Femur (tissue), 1 donor: ENCODE results near the gene TNFRSF12A.

Experiments used
- DNase-seq: peaks from one replicate; pipeline ENCODE4 v3.0.0-alpha.2; 2017

TNFRSF12A gene

DNA sequence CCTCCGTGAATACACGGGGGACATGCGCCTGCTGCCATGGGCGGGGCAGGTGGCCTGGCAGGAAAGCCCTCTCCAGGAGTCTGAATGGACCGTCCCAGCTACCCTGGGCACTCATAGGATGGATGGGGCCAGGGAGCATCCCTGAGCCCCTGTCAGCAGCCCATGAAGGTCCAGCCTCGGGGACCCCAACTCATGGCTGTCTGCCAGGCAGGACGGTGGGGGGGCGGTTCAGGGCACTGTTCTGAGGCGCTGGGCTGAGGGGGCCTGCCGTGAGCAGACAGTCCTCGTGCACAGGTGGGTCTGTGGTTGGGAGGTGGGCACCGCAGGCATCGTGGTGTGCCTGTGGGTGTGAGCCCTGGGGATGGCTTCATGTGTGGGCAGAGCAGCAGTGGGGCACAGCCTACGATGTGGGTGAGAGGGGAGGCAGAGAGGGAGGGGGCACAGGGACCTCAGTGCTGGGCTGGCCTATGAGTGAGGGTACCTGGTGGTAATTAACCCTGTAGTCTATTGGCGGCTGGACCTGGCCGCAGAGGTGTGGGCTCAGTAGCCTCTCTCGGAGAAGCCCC is 33.5 kb upstream of the TNFRSF12A start:
- no peak for DNase-seq

GRCh38 chr16:2987286-2987685 is 32.9 kb upstream of the TNFRSF12A start:
- no peak for DNase-seq

- peak; percentile 74 for DNase-seq
Measured at GRCh38 chr16:2987833-2988232, 32.3 kb upstream of the TNFRSF12A start.

DNA sequence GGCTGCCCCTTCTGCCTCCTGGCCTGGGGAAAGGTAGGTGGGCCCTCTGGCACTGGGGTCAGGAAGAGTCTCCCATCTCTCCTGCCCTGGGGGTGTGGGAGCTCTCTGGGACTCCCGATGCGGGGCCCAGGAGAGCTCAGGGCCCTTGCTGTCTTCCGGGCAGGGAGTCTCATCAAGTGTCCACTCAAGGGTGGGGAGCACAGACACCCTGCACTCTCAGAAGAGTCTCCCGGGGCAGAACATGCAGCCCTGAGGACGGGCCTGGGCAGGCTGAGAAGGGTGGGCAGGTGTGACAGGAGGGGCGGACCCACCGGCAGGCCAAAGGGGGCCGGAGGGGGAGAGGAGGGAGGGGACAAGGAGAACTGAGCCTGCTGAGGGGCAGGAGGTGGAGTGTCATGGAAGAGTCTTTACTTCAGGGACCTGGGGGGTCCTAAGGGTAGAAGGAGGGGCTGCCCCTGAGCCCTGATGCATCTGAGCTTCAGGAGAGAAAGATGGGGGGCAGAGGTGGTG is 31.5 kb upstream of the TNFRSF12A start:
- no peak for DNase-seq

DNA sequence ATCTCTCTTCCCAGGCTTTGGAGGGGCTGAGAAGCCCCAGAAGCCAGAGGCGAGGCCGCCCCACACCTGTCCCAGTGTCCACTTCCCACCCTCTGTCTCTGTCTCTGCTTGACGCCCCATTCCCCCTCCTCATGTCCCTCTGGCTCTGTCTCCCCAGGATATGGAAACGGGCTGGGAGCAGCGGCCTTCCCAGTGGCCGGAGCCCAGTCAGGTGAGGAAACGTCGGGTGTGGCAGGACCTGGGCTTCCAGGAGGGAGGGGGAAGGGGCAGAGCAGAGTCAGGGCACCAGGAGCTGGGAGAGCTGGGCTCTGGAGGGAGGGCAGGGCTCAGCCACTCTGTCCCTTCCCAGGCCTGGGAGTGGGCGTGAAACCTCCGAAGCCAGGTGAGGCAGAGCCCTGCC is 29.3 kb upstream of the TNFRSF12A start:
- no peak for DNase-seq

GRCh38 chr16:2991566-2992261 is 28.5 kb upstream of the TNFRSF12A start:
- no peak for DNase-seq

DNA sequence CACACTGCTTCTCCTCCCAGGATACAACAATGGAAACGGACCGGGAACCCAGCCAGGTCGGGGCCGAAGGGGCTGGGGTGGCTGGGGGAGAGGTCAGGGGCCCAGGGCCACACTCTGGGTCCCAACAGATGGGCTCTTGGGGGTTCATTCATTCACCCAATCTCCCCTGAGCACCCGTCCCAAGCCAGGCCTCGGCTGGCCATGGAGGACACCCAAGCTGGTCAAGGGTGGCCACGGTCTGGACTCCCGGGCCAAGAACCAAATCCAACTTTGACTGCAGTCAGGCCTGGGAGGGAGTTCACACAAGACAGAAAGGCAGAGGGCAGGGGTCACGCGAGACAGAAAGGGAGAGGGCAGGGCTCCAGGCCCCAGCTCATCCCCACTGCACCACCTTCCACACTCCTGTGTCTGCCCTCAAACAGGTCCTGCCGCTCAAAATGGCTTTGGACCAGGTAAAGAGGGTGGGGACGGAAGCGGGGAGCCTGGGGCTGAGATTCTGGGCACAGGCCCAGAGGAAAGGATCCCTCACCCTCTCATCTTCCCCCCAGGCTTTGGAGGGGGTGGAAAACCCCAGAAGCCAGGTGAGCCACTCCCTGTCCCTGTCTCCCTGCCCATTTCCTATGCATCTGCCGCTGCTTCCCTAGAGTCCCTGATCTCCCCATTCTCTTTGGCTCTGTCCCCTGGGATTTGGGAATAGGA is 27.6 kb upstream of the TNFRSF12A start:
- no peak for DNase-seq

- no peak for DNase-seq
Measured at GRCh38 chr16:2996298-2996697, 23.9 kb upstream of the TNFRSF12A start.

GRCh38 chr16:2999929-3000328 is 20.2 kb upstream of the TNFRSF12A start:
- DNase-seq = no peak

DNA sequence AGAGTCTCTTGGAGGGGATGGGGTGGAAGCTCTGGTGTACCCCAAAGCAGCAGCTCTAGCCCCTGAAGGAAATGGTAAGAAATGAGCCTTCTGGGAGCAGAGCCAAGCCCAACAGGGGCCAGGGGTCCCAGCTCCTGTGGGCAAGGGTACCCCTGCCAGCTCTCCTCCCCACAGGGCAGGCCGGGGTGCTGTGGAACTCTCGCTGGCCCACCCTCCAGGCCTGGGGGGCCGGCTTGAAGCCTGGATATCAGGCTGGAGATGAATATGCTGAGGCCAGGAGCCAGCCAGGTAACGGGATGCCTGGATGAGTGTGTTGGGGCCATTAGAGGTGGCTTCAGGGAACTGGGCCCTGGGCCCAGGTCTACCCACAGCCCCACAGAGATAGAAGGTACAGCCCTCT is 19.6 kb upstream of the TNFRSF12A start:
- no peak for DNase-seq

GRCh38 chr16:3001316-3001715 is 18.9 kb upstream of the TNFRSF12A start:
- no peak for DNase-seq

DNA sequence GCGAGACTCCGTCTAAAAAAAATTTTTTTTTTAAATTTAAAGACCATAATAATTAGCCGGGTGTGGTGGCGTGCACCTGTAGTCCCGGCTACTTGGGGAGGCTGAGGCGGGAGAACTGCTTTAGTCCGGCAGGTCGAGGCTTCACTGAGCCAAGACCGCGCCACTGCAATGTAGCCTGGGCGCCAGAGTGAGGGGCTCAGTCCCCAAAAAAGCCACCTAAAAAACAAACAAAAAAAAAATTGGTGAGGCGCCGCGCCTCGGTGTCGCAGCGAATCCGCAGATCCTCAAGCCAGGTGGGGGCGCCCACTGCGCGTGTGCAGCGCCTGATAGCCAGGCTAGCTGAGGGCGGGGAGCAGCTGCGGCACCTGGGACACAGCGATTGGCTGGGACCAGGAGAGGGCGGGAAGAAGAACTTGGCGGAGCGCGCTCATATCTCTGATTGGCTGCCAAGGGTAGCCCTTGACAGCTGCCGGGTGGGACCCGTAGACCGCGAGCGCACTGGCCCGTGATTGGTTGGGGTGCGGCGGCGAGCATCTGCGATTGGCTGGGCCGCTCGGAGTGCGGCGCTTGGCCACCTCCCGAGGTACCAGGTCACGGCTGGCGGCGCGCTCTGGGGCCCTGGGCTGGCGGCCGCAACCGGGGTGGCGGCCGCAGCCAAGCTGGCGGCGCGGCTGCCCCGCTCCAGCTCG is 16.4 kb upstream of the TNFRSF12A start:
- peak; percentile 98 for DNase-seq

DNA sequence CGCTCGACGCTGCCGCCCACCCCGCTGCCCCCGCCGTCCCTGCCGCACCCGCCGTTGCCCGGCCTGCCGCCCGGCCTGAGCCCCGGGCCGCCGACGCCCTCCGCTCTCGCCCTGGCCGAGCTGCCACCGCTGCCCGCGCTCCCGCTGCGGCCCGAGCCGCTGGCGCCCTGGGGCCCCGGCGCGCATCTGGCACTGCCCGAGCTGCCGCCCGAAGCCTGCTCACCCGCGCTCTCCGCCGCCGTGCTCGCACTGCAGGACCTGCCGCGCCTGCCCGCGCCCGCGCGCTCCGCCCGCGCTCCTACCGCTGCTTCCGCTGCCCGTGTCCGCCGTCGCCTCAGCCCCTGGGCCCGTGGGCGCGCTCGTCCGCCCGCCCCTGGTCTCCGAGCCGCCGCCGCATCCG is 15.8 kb upstream of the TNFRSF12A start:
- no peak for DNase-seq

GRCh38 chr16:3004781-3005284 is 15.3 kb upstream of the TNFRSF12A start:
- DNase-seq = no peak

- DNase-seq = no peak
Measured at GRCh38 chr16:3007059-3007956, 12.9 kb upstream of the TNFRSF12A start.

GRCh38 chr16:3007957-3008689 is 12.0 kb upstream of the TNFRSF12A start:
- DNase-seq = no peak

GRCh38 chr16:3008690-3009037 is 11.5 kb upstream of the TNFRSF12A start:
- DNase-seq = no peak

DNA sequence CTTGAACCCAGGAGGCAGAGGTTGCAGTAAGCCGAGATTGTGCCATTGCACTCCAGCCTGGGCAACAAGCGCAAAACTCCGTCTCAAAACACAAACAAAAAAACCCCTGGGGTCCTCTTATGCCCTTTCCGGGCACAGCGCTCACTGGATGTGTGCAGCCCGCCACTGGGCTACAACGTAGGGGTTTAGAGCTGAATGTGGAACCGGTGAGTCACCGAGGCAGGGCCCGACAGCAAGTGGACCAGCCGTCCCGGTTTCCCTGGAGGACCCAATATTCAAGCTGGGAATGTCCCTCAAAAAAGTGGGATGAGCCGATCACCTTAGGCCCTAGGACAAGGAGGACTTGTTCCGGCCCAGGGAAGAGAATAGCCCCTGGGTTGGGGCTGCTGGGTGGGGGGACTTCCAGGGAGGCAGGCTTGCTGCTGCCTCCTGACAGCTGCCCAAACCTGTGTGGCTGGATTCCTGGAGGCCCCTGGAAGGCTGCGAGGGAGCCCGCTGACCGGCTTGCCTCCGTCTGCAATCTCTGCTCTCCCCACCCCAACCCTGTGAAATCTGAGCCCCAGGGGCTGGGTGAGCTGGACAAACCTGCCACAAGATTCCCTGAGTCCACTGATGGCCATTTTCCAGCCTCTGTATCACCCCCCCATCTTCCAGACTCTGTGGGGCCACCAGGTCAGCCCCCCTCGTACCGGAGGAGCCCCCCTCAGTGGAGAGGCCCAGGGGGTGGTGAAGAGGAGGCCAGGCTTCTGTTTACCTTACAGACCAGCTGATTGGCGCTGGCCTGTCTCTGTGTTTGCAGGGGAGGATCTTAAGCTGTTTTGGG is 10.4 kb upstream of the TNFRSF12A start:
- DNase-seq = no peak

DNA sequence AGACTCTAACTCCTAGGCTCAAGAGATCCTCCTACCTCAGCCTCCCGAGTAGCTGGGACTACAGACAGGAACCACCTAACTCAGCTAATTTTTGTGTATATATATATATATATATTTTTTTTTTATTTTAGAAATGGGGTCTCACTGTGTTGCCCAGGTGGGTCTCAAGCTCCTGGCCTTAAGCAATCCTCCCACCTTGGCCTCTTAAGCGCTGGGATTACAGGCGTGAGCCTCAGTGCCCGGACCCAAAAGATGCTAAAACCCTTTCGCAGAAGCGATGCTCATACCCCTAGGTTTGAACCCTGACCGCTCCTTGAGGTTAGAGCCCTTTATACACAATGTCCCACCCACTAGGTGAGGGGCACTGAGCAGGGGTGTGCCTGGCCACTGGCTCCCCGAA is 9.7 kb upstream of the TNFRSF12A start:
- no peak for DNase-seq

- DNase-seq = no peak
Measured at GRCh38 chr16:3012246-3012645, 7.9 kb upstream of the TNFRSF12A start.
